T-helper 1 cell treated with Interleukin-12 subunit alpha and Interleukin-12 subunit beta and Interleukin-4 antibody, amounts not matched to agents 30 μg/mL and 1 μg/mL, for 36 hours (primary cell): ENCODE data around the gene ANKS1B.
"Not testable (repeated sequence)": the region's sequence is repeated elsewhere in the genome, so short reads cannot be mapped to it uniquely, and the experiment has no call there.

Experiments used
- H3K27ac Mint-ChIP-seq: one replicate; pipeline ENCODE4 v1.8.0; 2021; ENCODE audit warnings: mild to moderate bottlenecking, mixed read lengths
- H3K27me3 Mint-ChIP-seq: one replicate; pipeline ENCODE4 v1.8.0; 2021; ENCODE audit warnings: low read depth, mixed read lengths
- H3K36me3 Mint-ChIP-seq: one replicate; pipeline ENCODE4 v1.8.0; 2021; ENCODE audit warnings: low read depth, mixed read lengths
- H3K4me1 Mint-ChIP-seq: one replicate; pipeline ENCODE4 v1.8.0; 2021; ENCODE audit warnings: low read depth, mixed read lengths
- H3K4me3 Mint-ChIP-seq: one replicate; pipeline ENCODE4 v1.8.0; 2021; ENCODE audit warnings: mild to moderate bottlenecking, moderate library complexity, mixed read lengths
- H3K9me3 Mint-ChIP-seq: one replicate; pipeline ENCODE4 v1.8.0; 2021; ENCODE audit warnings: mixed read lengths

Gene ANKS1B

DNA sequence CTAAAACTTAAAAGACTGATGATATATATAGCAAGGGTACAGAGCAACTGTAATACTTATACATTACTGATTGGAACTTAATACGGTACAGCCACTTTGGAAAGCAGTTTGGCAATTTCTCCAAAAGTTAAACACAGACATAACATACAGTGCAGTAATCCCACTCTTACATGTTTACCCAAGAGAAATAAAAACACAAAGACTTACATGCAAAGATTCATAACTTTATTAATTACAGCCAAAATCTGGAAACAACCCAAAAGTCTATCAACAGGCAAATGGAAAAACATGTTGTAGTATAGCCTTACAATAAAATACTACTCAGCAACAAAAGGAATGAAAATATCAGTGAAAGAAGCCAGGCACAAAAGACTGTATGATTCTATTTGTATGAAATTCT lies 252.6 kb downstream of the ANKS1B start:
- Mint-ChIP-seq H3K4me1 (no peaks in the 10 kb centered on the region), H3K4me3 (no peak overlapping the region), H3K9me3 (peaks cover 2% of the 10 kb centered on the region), H3K27ac (no peak overlapping the region), H3K27me3 (no peaks in the 10 kb centered on the region), H3K36me3 (no peaks in the 10 kb centered on the region)

DNA sequence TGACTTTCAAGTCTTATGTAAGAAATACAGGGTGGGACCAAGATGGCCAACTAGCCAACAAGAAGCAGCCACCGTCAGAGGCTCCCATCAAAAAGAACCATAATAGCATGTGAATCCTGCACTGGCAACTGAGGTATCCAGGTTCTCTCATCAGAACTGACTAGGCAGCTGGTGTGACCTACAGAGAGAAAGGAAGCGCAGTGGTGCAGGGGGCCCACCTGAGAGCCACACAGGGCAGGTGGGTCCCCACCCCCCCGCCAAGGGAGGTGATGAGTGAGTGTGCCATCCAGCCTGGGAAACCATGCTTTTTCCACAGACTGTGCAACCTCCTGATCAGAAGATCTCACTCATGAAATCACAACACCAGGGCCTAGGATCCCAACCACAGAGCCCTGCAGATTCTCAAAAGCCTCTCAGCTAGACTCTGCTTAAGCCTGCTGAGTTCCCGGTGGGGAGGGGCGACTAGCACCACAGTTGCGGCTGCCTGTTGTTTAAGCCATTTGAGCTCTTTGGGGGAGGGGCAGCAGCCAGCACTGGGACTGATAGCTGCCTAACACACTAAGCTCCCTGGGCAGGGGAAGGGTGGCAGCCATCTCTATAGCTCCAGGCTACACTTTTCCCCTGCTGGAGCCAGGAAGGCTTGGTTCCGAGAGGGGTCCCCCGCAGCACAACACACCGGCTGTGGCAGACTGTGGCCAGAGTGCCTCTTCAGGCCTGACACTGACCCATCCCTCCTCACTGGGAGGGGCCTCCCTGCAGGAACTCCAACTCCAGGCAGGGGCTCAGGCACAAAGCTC lies 261.8 kb downstream of the ANKS1B start:
- Mint-ChIP-seq H3K36me3 (no peaks in the 10 kb centered on the region), H3K27ac (no peak overlapping the region), H3K4me1 (no peaks in the 10 kb centered on the region), H3K9me3 (peaks cover 8% of the 10 kb centered on the region), H3K4me3 (no peak overlapping the region), H3K27me3 (no peaks in the 10 kb centered on the region)

DNA sequence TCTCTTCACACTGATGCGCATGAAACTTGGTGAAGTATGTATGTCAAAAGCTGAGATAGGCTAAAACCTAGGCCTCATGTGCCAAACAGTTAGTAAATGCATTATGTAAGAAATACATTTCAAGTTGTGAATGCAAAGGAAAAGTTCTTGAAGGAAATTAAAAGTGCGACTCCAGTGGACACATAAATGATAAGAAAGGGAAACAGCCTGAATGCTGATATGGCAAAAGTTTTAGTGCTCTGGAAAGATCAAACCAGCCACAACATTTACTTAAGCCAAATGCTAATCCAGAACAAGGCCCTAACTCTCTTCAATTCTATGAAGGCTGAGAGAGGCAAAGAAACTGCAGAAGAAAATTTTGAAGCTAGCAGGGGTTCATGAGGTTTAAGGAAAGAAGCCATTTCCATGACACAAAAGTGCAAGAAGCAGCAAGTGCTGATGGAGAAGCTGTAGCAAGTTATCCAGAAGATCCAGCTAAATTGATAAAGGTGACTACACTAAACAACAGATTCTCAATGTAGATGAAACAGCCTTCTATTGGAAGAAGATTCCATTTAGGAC lies 262.9 kb downstream of the ANKS1B start:
- H3K36me3 Mint-ChIP-seq: peaks cover under 1% of the 10 kb centered on the region
- no peak overlapping the region for H3K27ac Mint-ChIP-seq
- no peaks in the 10 kb centered on the region for H3K4me1 Mint-ChIP-seq
- no peak overlapping the region for H3K4me3 Mint-ChIP-seq
- peaks cover 7% of the 10 kb centered on the region for H3K9me3 Mint-ChIP-seq
- no peaks in the 10 kb centered on the region for H3K27me3 Mint-ChIP-seq

DNA sequence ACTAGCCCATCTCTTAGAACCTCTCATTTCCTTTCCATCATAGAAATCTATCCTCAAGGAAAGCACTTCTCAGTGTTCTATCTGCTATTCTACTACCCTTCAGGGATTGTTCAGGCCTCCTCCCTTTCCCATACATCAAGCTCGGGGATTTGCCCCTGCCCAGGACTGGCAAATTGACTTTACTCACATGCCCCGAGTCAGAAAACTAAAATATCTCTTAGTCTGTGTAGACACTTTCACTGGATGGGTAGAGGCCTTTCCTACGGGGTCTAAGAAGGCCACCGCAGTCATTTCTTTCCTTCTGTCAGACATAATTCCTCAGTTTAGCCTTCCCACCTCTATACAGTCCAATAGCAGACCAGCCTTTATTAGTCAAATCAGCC lies 264.7 kb downstream of the ANKS1B start:
- H3K27me3 Mint-ChIP-seq, H3K27ac Mint-ChIP-seq, H3K4me3 Mint-ChIP-seq, H3K36me3 Mint-ChIP-seq, H3K9me3 Mint-ChIP-seq, H3K4me1 Mint-ChIP-seq: not testable (repeated sequence)

DNA sequence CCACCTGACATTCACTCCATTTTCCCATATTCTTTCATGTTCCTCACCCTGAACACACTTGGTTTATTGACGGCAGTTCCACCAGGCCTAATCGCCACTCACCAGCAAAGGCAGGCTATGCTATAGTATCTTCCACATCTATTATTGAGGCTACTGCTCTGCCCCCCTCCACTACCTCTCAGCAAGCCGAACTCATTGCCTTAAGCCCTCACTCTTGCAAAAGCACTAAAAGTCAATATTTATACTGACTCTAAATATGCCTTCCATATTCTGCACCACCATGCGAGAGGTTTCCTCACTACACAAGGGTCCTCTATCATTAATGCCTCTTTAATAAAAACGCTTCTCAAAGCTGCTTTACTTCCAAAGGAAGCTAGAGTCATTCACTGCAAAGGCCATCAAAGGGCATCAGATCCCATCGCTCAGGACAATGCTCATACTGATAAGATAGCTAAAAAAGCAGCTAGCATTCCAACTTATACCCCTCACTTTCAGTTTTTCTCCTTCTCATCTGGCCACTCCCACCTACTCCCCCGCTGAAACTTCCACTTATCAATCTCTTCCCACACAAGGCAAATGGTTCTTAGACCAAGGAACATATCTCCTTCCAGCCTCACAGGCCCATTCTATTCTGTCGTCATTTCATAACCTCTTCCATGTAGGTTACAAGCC lies 265.2 kb downstream of the ANKS1B start:
- H3K36me3 Mint-ChIP-seq, H3K9me3 Mint-ChIP-seq, H3K4me3 Mint-ChIP-seq, H3K4me1 Mint-ChIP-seq, H3K27me3 Mint-ChIP-seq, H3K27ac Mint-ChIP-seq: not testable (repeated sequence)

DNA sequence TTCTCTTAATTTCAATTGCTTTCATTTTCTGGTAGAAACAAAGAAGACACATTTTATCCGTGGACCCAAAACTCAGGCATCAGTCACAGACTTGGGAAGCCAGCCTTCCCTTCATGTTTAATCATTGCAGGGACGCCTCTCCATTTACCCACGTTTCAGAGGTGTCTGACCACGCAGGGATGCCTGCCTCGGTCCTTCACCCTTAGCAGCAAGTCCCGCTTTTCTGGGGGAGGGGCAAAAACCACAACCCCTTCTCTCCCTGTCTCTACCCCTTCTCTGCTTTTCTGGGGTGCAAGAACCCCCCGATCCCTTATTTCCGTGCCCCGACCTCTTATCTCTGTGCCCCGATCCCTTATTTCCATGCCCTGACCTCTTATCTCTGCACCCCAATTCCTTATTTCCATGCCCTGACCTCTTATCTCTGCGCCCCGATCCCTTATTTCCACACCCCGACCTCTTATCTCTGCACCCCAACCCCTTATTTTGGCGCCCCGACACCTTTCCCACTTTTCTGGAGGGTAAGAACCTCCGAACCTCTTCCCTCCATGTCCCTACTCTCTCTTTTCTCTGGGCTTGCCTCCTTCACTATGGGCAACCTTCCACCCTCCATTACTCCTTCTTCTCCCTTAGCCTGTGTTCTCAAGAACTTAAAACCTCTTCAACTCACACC lies 268.8 kb downstream of the ANKS1B start:
- not testable (repeated sequence) for H3K4me3 Mint-ChIP-seq, H3K36me3 Mint-ChIP-seq, H3K4me1 Mint-ChIP-seq, H3K27ac Mint-ChIP-seq, H3K27me3 Mint-ChIP-seq
- H3K9me3 Mint-ChIP-seq: peaks cover 13% of the 10 kb centered on the region

DNA sequence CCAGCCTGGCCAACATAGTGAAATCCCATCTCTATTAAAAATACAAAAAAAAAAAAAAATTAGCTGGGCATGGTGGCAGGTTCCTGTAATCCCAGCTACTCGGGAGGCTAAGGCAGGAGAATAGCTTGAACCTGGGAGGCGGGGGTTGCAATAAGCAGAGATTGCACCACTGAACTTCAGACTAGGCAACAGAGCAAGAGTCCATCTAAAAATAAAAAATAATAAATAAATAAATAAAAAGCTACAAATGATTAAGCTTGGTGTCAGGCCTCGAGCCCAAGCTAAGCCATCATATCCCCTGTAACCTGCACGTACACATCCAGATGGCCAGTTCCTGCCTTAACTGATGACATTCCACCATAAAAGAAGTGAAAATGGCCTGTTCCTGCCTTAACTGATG lies 269.8 kb downstream of the ANKS1B start:
- H3K4me1 Mint-ChIP-seq, H3K27me3 Mint-ChIP-seq, H3K4me3 Mint-ChIP-seq, H3K27ac Mint-ChIP-seq, H3K36me3 Mint-ChIP-seq: not testable (repeated sequence)
- H3K9me3 Mint-ChIP-seq: peaks cover 13% of the 10 kb centered on the region

DNA sequence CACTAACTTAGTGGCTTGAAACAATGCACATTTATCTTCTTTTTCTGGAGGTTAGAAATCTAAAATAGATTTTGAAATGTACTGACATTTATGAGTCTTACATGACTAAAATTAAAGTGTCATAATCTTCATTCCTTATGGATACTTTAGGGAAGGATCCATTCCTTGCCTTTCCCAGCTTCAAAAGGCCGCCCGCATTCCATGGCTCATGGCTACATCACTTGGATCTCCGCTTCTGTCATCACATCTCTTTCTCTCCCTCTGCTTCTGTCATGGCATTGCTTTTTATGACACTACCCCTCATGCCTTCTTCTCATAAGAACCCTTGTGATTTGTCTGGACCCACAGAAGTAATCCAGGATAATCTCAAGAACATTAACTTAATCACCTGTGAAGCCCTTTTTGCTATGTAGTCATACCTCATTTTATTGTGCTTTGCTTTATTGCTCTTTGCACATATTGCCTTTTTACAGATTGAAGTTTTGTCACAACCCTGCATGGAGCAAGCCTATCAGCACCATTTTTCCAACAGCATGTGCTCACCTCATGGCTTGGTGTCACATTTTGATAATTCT lies 270.7 kb downstream of the ANKS1B start:
- no peak overlapping the region for H3K4me3 Mint-ChIP-seq
- H3K4me1 Mint-ChIP-seq: no peaks in the 10 kb centered on the region
- H3K27me3 Mint-ChIP-seq: no peaks in the 10 kb centered on the region
- H3K36me3 Mint-ChIP-seq: peaks cover 2% of the 10 kb centered on the region
- peaks cover 13% of the 10 kb centered on the region for H3K9me3 Mint-ChIP-seq
- H3K27ac Mint-ChIP-seq: no peak overlapping the region

DNA sequence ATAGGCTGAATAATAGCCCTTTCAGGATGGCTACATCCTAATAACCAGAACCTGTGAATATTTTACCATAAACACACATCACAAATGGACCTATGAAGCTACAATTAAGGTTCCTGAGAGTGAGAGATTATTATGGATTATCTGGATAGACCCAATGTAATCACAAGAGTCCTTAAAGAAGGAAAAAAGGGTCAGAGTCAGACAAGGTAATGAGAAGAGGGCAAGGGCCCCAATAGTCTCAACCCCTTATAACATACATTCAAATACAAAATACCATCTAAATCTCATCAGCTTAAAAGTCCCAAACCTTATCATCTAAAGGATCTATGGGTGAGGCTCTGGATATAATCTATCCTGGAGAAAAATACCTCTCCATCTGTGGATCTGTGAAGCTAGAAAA lies 272.5 kb downstream of the ANKS1B start:
- H3K27me3 Mint-ChIP-seq: no peaks in the 10 kb centered on the region
- H3K27ac Mint-ChIP-seq: no peak overlapping the region
- H3K9me3 Mint-ChIP-seq: peaks cover 13% of the 10 kb centered on the region
- H3K4me3 Mint-ChIP-seq: no peak overlapping the region
- H3K4me1 Mint-ChIP-seq: no peaks in the 10 kb centered on the region
- H3K36me3 Mint-ChIP-seq: peaks cover 2% of the 10 kb centered on the region

DNA sequence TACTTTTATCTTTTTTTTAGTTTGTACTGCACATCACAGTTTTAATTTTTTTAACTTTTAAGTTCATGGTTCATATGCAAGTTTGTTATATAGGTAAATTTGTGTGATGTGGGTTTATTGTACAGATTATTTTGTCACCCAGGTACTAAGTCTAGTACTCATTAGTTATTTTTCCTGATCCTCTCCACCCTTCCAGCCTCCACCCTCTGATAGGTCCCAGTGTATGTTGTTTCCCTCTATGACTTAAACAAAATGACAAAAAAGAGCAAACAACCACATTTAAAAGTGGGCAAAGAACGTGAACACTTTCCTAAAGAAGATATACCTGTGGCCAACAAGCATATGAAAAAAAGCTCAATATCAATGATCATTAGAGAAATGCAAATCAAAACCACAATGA lies 273.5 kb downstream of the ANKS1B start:
- Mint-ChIP-seq H3K4me1 (no peaks in the 10 kb centered on the region), H3K36me3 (no peaks in the 10 kb centered on the region), H3K4me3 (no peak overlapping the region), H3K9me3 (peaks cover 4% of the 10 kb centered on the region), H3K27ac (no peak overlapping the region), H3K27me3 (no peaks in the 10 kb centered on the region)

DNA sequence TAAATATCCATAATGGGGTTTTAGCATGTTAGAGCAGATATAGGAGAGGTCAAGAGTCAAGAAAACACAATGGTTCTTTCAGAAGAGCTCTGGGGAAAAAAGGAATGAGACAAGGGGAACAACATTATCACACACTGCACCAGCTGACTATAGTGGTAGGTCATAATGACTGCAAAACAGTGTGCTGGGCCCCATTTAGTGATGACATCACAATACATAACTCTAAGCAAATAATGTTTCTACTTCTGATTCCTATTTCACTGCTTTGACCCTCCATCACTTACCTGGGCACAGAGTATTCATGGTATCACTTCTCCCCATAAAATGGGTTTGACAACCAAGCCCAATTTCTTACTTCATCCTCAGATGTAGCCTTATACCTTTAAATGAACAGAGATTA lies 275.1 kb downstream of the ANKS1B start:
- Mint-ChIP-seq H3K36me3 (no peaks in the 10 kb centered on the region), H3K27me3 (no peaks in the 10 kb centered on the region), H3K27ac (no peak overlapping the region), H3K4me1 (no peaks in the 10 kb centered on the region), H3K4me3 (no peak overlapping the region), H3K9me3 (peaks cover 3% of the 10 kb centered on the region)

DNA sequence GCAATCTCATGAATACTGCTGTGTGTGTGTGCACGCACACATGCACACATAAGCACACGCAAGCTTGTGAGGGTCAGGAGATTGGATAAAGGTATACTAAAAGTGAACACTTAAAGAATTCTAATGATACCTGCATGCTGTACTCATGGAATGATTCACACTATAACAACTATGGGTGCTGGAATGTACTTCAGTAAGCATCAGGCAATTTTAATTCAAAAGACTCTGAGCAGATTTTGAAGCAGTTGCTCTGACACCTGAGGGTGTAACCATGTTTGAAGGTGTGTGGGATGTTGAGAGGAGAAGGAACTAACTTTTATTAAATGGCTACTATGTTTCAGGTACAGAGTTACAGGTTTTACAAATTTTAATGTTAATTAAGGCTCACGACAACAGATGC lies 275.6 kb downstream of the ANKS1B start:
- no peak overlapping the region for H3K27ac Mint-ChIP-seq
- H3K36me3 Mint-ChIP-seq: no peaks in the 10 kb centered on the region
- H3K9me3 Mint-ChIP-seq: peaks cover 2% of the 10 kb centered on the region
- H3K27me3 Mint-ChIP-seq: no peaks in the 10 kb centered on the region
- no peaks in the 10 kb centered on the region for H3K4me1 Mint-ChIP-seq
- no peak overlapping the region for H3K4me3 Mint-ChIP-seq

DNA sequence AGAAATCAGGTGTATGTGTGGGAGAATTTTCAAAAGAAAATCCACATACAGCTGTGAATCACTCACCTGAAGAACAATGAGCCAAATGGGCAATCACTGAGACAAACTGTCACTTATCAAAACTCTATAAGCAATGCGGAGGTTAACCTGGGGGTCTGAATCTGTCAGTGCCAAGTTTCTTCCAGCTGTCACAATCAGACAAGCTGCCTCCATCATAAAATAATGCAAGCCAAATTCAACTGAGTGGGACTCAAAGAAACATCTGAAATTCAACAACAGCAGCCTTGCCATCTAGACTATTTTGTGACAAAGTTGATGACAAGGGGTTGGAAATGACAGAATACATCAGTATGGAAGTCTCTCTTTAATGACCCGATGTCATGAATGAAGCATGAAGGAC lies 276.9 kb downstream of the ANKS1B start:
- Mint-ChIP-seq H3K9me3 (no peaks in the 10 kb centered on the region), H3K36me3 (no peaks in the 10 kb centered on the region), H3K4me1 (no peaks in the 10 kb centered on the region)

DNA sequence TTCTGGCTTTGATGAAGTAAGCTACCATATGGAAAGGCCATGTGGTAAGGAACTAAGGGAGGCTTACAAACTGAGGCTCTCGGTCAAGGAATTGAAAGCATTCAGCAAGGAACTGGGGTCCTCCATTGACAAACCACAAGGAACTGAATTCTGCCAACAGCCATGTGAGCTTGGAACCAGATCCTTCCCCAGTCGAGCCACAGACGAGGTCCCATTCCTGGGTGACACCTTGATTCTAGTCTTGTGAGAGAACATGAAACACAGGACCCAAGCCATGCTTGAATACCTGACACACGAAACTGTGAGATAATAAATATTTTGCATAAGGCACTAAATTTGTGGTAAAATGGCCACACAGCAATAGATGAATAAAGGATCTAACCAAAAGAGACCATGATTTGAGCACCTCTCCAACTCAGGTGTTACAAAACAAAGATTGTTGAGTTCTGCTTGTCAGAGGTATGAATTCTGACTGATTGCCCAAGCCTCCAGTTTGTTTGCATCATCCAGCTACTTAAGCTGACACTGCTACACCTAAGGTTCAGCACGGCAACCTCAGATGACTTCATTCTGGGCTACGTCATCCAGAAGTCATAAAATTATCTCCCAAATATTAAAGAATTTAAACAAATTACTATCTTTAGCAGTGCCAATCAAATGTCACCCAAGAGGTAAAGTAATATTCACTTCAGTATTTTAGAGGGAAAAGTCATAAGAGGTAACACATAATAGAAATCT lies 277.8 kb downstream of the ANKS1B start:
- H3K36me3 Mint-ChIP-seq: no peaks in the 10 kb centered on the region
- no peaks in the 10 kb centered on the region for H3K4me1 Mint-ChIP-seq
- H3K4me3 Mint-ChIP-seq: no peak overlapping the region
- H3K27me3 Mint-ChIP-seq: no peaks in the 10 kb centered on the region
- H3K27ac Mint-ChIP-seq: no peak overlapping the region
- no peaks in the 10 kb centered on the region for H3K9me3 Mint-ChIP-seq

More for the DNA sequence above, 276.9 kb downstream of the ANKS1B start:
- Mint-ChIP-seq H3K27me3 (no peaks in the 10 kb centered on the region), H3K27ac (no peak overlapping the region), H3K4me3 (no peak overlapping the region)
